Retinal pigment epithelial cell (primary cell): ENCODE measurements around the gene SCMH1.

ENCODE experiments used
- DNase-seq: peaks from one replicate; pipeline ENCODE4 v3.0.0-alpha.2; 2010; ENCODE audit warnings: low read depth
- H3K4me3 ChIP-seq: 2 replicates; pipeline ENCODE4 v1.5.1; 2011; ENCODE audit warnings: mild to moderate bottlenecking, low read length, control low read depth, moderate library complexity
- CTCF ChIP-seq: conservative IDR thresholded peaks from 2 replicates; pipeline ENCODE4 v1.5.1; 2011; ENCODE audit warnings: low read depth, low read length, control low read depth, inconsistent platforms

The SCMH1 gene

GRCh38 chr1:41056907-41057306 is 185.2 kb downstream of the SCMH1 start:
- no peak for TF ChIP-seq CTCF
- no peak for DNase-seq

GRCh38 chr1:41053316-41053715 is 188.8 kb downstream of the SCMH1 start:
- no peak for TF ChIP-seq CTCF
- H3K4me3 ChIP-seq: no peak overlapping the region
- no peak for DNase-seq

More at GRCh38 chr1:41056907-41057306, 185.2 kb downstream of the SCMH1 start:
- no peak overlapping the region for H3K4me3 ChIP-seq

- no peak for DNase-seq
- no peak overlapping the region for H3K4me3 ChIP-seq
- no peak for TF ChIP-seq CTCF
These were observed 191.1 kb downstream of the SCMH1 start for GRCh38 chr1:41051022-41051421.

- no peak for TF ChIP-seq CTCF
- no peak overlapping the region for H3K4me3 ChIP-seq
- no peak for DNase-seq
These were observed 193.6 kb downstream of the SCMH1 start for GRCh38 chr1:41048540-41048939.

GRCh38 chr1:41046347-41046775 is 195.7 kb downstream of the SCMH1 start:
- TF ChIP-seq CTCF: no peak
- DNase-seq: no peak
- no peak overlapping the region for H3K4me3 ChIP-seq

GRCh38 chr1:41045740-41046139 is 196.4 kb downstream of the SCMH1 start:
- peak; percentile 41 for DNase-seq
- no peak overlapping the region for H3K4me3 ChIP-seq

More at GRCh38 chr1:41045740-41046139, 196.4 kb downstream of the SCMH1 start:
- TF ChIP-seq CTCF: no peak
